ENCODE data around the gene IGSF23.
"Not testable (repeated sequence)": the region's sequence is repeated elsewhere in the genome, so short reads cannot be mapped to it uniquely, and the experiment has no call there.

IGSF23 gene

DNA sequence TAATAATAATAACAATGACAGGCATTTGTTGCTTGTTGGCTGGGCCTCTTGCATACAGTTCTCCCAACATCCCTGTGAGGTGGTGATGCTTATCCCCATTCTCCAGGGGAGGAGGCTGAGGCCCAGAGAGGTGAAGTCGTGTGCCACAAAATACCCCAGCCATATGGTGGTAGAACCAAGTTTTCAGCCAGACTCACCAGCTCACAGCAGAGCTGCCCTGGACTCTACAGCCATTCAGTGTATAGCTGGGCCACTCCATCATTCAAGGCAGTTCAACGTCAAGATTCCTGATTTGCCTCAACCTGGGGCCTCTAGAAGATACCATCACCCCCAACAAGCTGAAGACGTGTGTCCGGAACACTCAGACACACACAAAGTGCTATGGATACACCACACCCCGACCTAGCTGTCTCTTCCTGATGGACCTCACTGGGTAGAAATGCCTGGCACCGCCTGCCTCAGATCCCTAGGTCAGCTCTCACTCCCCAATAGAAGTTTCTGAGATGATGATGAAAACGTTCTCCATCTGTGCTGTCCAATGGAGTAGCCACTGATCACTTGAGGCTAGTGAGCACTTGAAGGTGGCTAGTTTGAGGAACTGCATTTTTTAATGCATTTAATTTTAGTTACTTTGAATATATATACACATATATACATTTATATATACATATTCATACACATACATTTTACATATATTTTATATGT is 53.6 kb downstream of the IGSF23 start:
- Histone ChIP-seq H3K27me3 (ENCODE audit: control insufficient read depth, low read length) (no peaks in the 10 kb centered on the region), H3F3A (ENCODE audit: control insufficient read depth, insufficient read depth) (no peaks in the 10 kb centered on the region), H3K4me3 (ENCODE audit: low read length) (no peak overlapping the region), H3K79me2 (ENCODE audit: control insufficient read depth, low read length) (no peaks in the 10 kb centered on the region), H3K4me1 (ENCODE audit: control insufficient read depth, low read length) (no peaks in the 10 kb centered on the region), H3K27ac (ENCODE audit: low read depth, low read length) (no peak overlapping the region), H3K4me2 (ENCODE audit: low read length) (no peak overlapping the region), H3K9me2 (replicated peaks; ENCODE audit: control insufficient read depth, low read length) (no peaks in the 10 kb centered on the region), H3K9me3 (ENCODE audit: control insufficient read depth, insufficient read depth, low read length) (no peaks in the 10 kb centered on the region), H3K36me3 (ENCODE audit: control insufficient read depth, low read length) (no peaks in the 10 kb centered on the region), H4K20me1 (ENCODE audit: control insufficient read depth, insufficient read depth, low read depth, low read length) (no peaks in the 10 kb centered on the region)
- no peak for TF ChIP-seq EZH2phosphoT487 (IDR thresholded peaks at IDR 0.05; ENCODE audit: borderline replicate concordance, low read length)
- no peak for TF ChIP-seq CTCF (IDR thresholded peaks at IDR 0.05; ENCODE audit: low read depth, low read length, poor library complexity, severe bottlenecking)

GRCh38 chr19:44668985-44669764 is 55.8 kb downstream of the IGSF23 start:
- H3K27me3 ChIP-seq (ENCODE audit: control insufficient read depth, low read length): no peaks in the 10 kb centered on the region
- H3K79me2 ChIP-seq (ENCODE audit: control insufficient read depth, low read length): no peaks in the 10 kb centered on the region
- no peak overlapping the region for H3K4me2 ChIP-seq (ENCODE audit: low read length)
- H3K36me3 ChIP-seq (ENCODE audit: control insufficient read depth, low read length): no peaks in the 10 kb centered on the region
- H4K20me1 ChIP-seq (ENCODE audit: control insufficient read depth, insufficient read depth, low read depth, low read length): no peaks in the 10 kb centered on the region
- H3K4me3 ChIP-seq (ENCODE audit: low read length): no peak overlapping the region
- H3F3A ChIP-seq (ENCODE audit: control insufficient read depth, insufficient read depth): no peaks in the 10 kb centered on the region
- TF ChIP-seq CTCF (IDR thresholded peaks at IDR 0.05; ENCODE audit: low read depth, low read length, poor library complexity, severe bottlenecking): no peak
- TF ChIP-seq EZH2phosphoT487 (IDR thresholded peaks at IDR 0.05; ENCODE audit: borderline replicate concordance, low read length): no peak
- H3K4me1 ChIP-seq (ENCODE audit: control insufficient read depth, low read length): no peaks in the 10 kb centered on the region
- H3K9me3 ChIP-seq (ENCODE audit: control insufficient read depth, insufficient read depth, low read length): no peaks in the 10 kb centered on the region
- no peaks in the 10 kb centered on the region for H3K9me2 ChIP-seq (replicated peaks; ENCODE audit: control insufficient read depth, low read length)
- H3K27ac ChIP-seq (ENCODE audit: low read depth, low read length): no peak overlapping the region

DNA sequence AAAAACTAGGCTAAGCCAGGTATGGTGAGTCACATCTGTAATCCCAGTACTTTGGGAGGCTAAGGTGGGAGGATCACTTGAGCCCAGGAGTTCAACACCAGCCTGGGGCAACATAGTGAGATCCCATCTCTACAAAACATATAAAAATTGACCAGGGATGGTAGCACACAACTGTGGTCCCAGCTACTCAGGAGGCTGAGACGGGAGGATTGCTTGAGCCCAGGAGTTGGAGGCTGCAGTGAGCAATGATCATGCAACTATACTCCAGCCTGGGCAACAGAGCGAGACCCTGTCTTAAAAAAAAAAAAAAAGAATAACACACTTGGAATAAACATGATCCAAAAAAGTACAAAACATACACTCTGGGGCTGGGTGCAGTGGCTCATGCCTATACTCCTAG is 56.7 kb downstream of the IGSF23 start:
- not testable (repeated sequence) for H3K4me2 ChIP-seq (ENCODE audit: low read length); H3K27me3 ChIP-seq (ENCODE audit: control insufficient read depth, low read length); H3K36me3 ChIP-seq (ENCODE audit: control insufficient read depth, low read length); H3K27ac ChIP-seq (ENCODE audit: low read depth, low read length); H3K9me3 ChIP-seq (ENCODE audit: control insufficient read depth, insufficient read depth, low read length); H3K79me2 ChIP-seq (ENCODE audit: control insufficient read depth, low read length); H3K9me2 ChIP-seq (replicated peaks; ENCODE audit: control insufficient read depth, low read length); H3F3A ChIP-seq (ENCODE audit: control insufficient read depth, insufficient read depth); H3K4me3 ChIP-seq (ENCODE audit: low read length); H3K4me1 ChIP-seq (ENCODE audit: control insufficient read depth, low read length); H4K20me1 ChIP-seq (ENCODE audit: control insufficient read depth, insufficient read depth, low read depth, low read length)

DNA sequence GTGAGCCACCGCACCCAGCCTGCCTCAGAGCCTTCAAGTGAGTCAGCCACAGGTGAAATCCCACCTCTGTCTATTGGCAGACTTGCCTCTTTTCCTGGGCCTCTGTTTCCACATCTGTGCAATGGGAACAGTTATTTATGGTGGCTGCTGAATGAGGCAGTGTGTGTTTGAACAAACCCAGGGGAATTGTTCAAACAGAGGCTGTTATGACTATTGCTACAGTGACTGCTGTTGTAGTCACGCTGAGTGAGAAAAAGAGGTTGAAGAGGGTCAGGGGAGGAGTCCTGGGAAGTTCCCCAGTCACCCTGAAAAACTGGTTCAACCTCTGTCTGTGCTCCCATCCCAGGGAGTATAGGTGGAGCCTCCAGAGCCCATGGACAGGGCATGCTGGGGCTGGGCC is 58.0 kb downstream of the IGSF23 start, which contains the start of gene CEACAM19:
CEACAM19 (plus strand) TSS at position 83 of the 400 bp plus-strand sequence. CDS start 450 bp downstream, outside the sequence.
- Histone ChIP-seq H4K20me1 (ENCODE audit: control insufficient read depth, insufficient read depth, low read depth, low read length) (no peaks in the 10 kb centered on the region), H3K27ac (ENCODE audit: low read depth, low read length) (no peak within 1 kb of the TSS), H3K79me2 (ENCODE audit: control insufficient read depth, low read length) (no peaks in the 10 kb centered on the region), H3K4me3 (ENCODE audit: low read length) (no peak within 1 kb of the TSS), H3F3A (ENCODE audit: control insufficient read depth, insufficient read depth) (no peaks in the 10 kb centered on the region), H3K9me3 (ENCODE audit: control insufficient read depth, insufficient read depth, low read length) (no peaks in the 10 kb centered on the region), H3K4me2 (ENCODE audit: low read length) (no peak within 1 kb of the TSS), H3K9me2 (replicated peaks; ENCODE audit: control insufficient read depth, low read length) (no peaks in the 10 kb centered on the region), H3K27me3 (ENCODE audit: control insufficient read depth, low read length) (no peaks in the 10 kb centered on the region), H3K36me3 (ENCODE audit: control insufficient read depth, low read length) (no peaks in the 10 kb centered on the region), H3K4me1 (ENCODE audit: control insufficient read depth, low read length) (no peaks in the 10 kb centered on the region)
- TF ChIP-seq CTCF (IDR thresholded peaks at IDR 0.05; ENCODE audit: low read depth, low read length, poor library complexity, severe bottlenecking): no peak
- no peak for TF ChIP-seq EZH2phosphoT487 (IDR thresholded peaks at IDR 0.05; ENCODE audit: borderline replicate concordance, low read length)

Data from DOHH2 (cell line).